ENCODE results near the gene CA9.

The CA9 gene

GRCh38 chr9:35696520-35697215, 22.9 kb downstream of the CA9 start:
- peak; percentile 18 to 48 for DNase-seq (ENCODE audit: low read depth in 1 of 2, low spot score in 1 of 2)
- no peaks in the 10 kb centered on the region for H3K27me3 ChIP-seq (ENCODE audit: insufficient read depth, poor library complexity, severe bottlenecking)
- no peak overlapping the region for H3K27ac ChIP-seq (replicated peaks)
- TF ChIP-seq POLR2AphosphoS5 (IDR thresholded peaks at IDR 0.05; ENCODE audit: low read depth) (0 out of 2 replicates have a peak, but pooled peaks have one; percentile 39), GABPA (IDR thresholded peaks at IDR 0.05; ENCODE audit: low read depth) (no peak)
- TF ChIP-seq, protein P1, sequence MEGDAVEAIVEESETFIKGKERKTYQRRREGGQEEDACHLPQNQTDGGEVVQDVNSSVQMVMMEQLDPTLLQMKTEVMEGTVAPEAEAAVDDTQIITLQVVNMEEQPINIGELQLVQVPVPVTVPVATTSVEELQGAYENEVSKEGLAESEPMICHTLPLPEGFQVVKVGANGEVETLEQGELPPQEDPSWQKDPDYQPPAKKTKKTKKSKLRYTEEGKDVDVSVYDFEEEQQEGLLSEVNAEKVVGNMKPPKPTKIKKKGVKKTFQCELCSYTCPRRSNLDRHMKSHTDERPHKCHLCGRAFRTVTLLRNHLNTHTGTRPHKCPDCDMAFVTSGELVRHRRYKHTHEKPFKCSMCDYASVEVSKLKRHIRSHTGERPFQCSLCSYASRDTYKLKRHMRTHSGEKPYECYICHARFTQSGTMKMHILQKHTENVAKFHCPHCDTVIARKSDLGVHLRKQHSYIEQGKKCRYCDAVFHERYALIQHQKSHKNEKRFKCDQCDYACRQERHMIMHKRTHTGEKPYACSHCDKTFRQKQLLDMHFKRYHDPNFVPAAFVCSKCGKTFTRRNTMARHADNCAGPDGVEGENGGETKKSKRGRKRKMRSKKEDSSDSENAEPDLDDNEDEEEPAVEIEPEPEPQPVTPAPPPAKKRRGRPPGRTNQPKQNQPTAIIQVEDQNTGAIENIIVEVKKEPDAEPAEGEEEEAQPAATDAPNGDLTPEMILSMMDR (IDR thresholded peaks at IDR 0.05; ENCODE audit: insufficient read depth, low read length): peak; percentile 96
- no peak overlapping the region for H3K4me3 ChIP-seq (replicated peaks; ENCODE audit: insufficient read depth, low read length)

DNA sequence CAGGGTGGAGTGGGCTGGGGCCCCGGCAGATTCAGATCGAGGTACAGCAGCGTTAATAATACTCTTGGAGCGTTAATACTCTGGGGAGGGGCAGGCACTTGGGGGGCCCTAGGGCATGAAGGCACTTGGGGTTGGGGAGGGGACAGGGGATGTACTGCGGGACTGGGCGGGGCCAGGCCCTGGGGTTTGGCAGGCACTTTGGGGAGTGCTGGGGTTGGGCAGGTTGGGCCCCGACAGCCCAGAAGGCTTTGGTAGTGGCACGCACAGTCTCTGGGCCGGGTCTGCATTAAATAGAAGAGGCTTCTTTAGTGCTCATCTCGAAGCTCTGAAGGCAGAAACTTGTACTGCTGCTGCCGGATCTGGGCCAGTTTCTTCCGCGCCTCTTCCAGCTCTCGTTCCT, 23.8 kb downstream of the CA9 start:
- no peak overlapping the region for H3K27ac ChIP-seq (replicated peaks)
- TF ChIP-seq SPI1 (IDR thresholded peaks at IDR 0.05; ENCODE audit: borderline replicate concordance, low read depth): no peak
- TF ChIP-seq, protein P1 (IDR thresholded peaks at IDR 0.05; ENCODE audit: insufficient read depth, low read length): no peak
- TF ChIP-seq POLR2AphosphoS5 (IDR thresholded peaks at IDR 0.05; ENCODE audit: low read depth): no peak
- TF ChIP-seq, protein P2, sequence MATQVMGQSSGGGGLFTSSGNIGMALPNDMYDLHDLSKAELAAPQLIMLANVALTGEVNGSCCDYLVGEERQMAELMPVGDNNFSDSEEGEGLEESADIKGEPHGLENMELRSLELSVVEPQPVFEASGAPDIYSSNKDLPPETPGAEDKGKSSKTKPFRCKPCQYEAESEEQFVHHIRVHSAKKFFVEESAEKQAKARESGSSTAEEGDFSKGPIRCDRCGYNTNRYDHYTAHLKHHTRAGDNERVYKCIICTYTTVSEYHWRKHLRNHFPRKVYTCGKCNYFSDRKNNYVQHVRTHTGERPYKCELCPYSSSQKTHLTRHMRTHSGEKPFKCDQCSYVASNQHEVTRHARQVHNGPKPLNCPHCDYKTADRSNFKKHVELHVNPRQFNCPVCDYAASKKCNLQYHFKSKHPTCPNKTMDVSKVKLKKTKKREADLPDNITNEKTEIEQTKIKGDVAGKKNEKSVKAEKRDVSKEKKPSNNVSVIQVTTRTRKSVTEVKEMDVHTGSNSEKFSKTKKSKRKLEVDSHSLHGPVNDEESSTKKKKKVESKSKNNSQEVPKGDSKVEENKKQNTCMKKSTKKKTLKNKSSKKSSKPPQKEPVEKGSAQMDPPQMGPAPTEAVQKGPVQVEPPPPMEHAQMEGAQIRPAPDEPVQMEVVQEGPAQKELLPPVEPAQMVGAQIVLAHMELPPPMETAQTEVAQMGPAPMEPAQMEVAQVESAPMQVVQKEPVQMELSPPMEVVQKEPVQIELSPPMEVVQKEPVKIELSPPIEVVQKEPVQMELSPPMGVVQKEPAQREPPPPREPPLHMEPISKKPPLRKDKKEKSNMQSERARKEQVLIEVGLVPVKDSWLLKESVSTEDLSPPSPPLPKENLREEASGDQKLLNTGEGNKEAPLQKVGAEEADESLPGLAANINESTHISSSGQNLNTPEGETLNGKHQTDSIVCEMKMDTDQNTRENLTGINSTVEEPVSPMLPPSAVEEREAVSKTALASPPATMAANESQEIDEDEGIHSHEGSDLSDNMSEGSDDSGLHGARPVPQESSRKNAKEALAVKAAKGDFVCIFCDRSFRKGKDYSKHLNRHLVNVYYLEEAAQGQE (IDR thresholded peaks at IDR 0.05; ENCODE audit: insufficient replicate concordance, low read depth): no peak
- no peak for TF ChIP-seq GABPA (IDR thresholded peaks at IDR 0.05; ENCODE audit: low read depth)
- no peak for DNase-seq (ENCODE audit: low read depth in 1 of 2, low spot score in 1 of 2)
- H3K27me3 ChIP-seq (ENCODE audit: insufficient read depth, poor library complexity, severe bottlenecking): no peaks in the 10 kb centered on the region
- no peak overlapping the region for H3K4me3 ChIP-seq (replicated peaks; ENCODE audit: insufficient read depth, low read length)

DNA sequence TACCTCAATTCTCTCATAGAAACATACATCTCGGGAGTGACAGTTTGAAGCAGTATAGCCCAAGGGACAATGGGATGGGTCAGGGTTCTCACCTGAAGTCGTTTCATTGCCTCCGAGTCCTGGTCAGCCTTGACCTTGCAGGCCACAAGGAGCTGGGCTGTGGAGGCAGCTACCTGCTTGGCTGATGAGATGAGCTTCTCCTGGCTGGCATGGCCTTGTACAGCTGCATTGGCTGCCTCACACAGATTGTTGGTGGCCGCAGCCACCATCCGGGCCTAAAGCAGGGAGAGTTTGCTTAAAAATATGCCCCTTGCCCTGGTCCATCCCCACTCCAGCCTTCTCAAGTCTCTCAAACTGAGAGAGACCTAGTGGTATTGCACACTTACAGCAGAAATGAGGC, 24.5 kb downstream of the CA9 start:
- Histone ChIP-seq H3K27ac (replicated peaks) (no peak overlapping the region), H3K4me3 (replicated peaks; ENCODE audit: insufficient read depth, low read length) (no peak overlapping the region)
- TF ChIP-seq GABPA (IDR thresholded peaks at IDR 0.05; ENCODE audit: low read depth): no peak
- no peak for TF ChIP-seq SPI1 (IDR thresholded peaks at IDR 0.05; ENCODE audit: borderline replicate concordance, low read depth)
- TF ChIP-seq, protein P1 (IDR thresholded peaks at IDR 0.05; ENCODE audit: insufficient read depth, low read length): no peak
- no peak for TF ChIP-seq POLR2AphosphoS5 (IDR thresholded peaks at IDR 0.05; ENCODE audit: low read depth)
- TF ChIP-seq, protein P2 (IDR thresholded peaks at IDR 0.05; ENCODE audit: insufficient replicate concordance, low read depth): no peak

DNA sequence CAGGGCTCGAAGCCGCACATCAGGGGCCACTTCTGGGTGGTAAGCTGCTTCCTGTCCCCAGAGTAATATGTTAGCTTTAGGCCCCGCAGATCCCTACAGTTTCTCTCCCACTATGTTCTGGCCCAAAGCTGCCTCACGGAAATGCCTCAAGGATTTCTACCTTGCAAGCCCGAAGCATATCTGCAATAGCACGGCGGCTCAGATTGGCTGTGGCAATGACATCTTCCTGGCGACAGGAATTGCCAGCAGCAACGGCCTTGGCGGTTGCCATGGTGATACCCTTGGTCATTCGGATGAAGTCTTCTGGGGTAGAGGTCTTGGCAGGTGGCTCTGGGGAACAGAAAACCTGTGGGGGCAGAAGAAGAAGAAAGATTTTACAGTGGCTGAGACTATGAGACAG, 26.3 kb downstream of the CA9 start:
- Histone ChIP-seq H3K27ac (replicated peaks) (no peak overlapping the region), H3K27me3 (ENCODE audit: insufficient read depth, poor library complexity, severe bottlenecking) (no peaks in the 10 kb centered on the region)
- TF ChIP-seq POLR2AphosphoS5 (IDR thresholded peaks at IDR 0.05; ENCODE audit: low read depth): no peak
- TF ChIP-seq, protein P1 (IDR thresholded peaks at IDR 0.05; ENCODE audit: insufficient read depth, low read length): no peak
- TF ChIP-seq GABPA (IDR thresholded peaks at IDR 0.05; ENCODE audit: low read depth): no peak
- TF ChIP-seq, protein P2 (IDR thresholded peaks at IDR 0.05; ENCODE audit: insufficient replicate concordance, low read depth): no peak
- TF ChIP-seq SPI1 (IDR thresholded peaks at IDR 0.05; ENCODE audit: borderline replicate concordance, low read depth): no peak

More for the DNA sequence above, 24.5 kb downstream of the CA9 start:
- no peak for DNase-seq (ENCODE audit: low read depth in 1 of 2, low spot score in 1 of 2)
- H3K27me3 ChIP-seq (ENCODE audit: insufficient read depth, poor library complexity, severe bottlenecking): no peaks in the 10 kb centered on the region

More for the DNA sequence above, 26.3 kb downstream of the CA9 start:
- no peak for DNase-seq (ENCODE audit: low read depth in 1 of 2, low spot score in 1 of 2)
- no peak overlapping the region for H3K4me3 ChIP-seq (replicated peaks; ENCODE audit: insufficient read depth, low read length)

All from HL-60 (cell line).